ENCODE results near the gene POLR2B.

POLR2B gene

GRCh38 chr4:57023104-57023503 is 44.4 kb downstream of the POLR2B start:
- TF ChIP-seq CTCF (IDR thresholded peaks at IDR 0.05) (no peak), ZFX (IDR thresholded peaks at IDR 0.05; ENCODE audit: borderline replicate concordance) (no peak)
- H3K27ac ChIP-seq: no peak overlapping the region

- TF ChIP-seq CTCF (IDR thresholded peaks at IDR 0.05) (no peak), ZFX (IDR thresholded peaks at IDR 0.05; ENCODE audit: borderline replicate concordance) (no peak)
- no peak overlapping the region for H3K27ac ChIP-seq
These were observed 55.8 kb downstream of the POLR2B start for GRCh38 chr4:57034520-57034919.

GRCh38 chr4:57037982-57038604 is 59.4 kb downstream of the POLR2B start:
- TF ChIP-seq ZFX (IDR thresholded peaks at IDR 0.05; ENCODE audit: borderline replicate concordance): no peak
- TF ChIP-seq CTCF (IDR thresholded peaks at IDR 0.05): peak; percentile 98
- no peak overlapping the region for H3K27ac ChIP-seq

- TF ChIP-seq ZFX (IDR thresholded peaks at IDR 0.05; ENCODE audit: borderline replicate concordance): no peak
- TF ChIP-seq CTCF (IDR thresholded peaks at IDR 0.05): no peak
- no peak overlapping the region for H3K27ac ChIP-seq
These were observed 60.6 kb downstream of the POLR2B start for GRCh38 chr4:57039345-57039744.

GRCh38 chr4:57040510-57040909 is 61.8 kb downstream of the POLR2B start:
- no peak for TF ChIP-seq ZFX (IDR thresholded peaks at IDR 0.05; ENCODE audit: borderline replicate concordance)
- no peak for TF ChIP-seq CTCF (IDR thresholded peaks at IDR 0.05)
- no peak overlapping the region for H3K27ac ChIP-seq

GRCh38 chr4:57041020-57041419 is 62.3 kb downstream of the POLR2B start:
- TF ChIP-seq ZFX (IDR thresholded peaks at IDR 0.05; ENCODE audit: borderline replicate concordance): no peak
- no peak for TF ChIP-seq CTCF (IDR thresholded peaks at IDR 0.05)
- H3K27ac ChIP-seq: no peak overlapping the region

- no peak overlapping the region for H3K27ac ChIP-seq
- TF ChIP-seq ZFX (IDR thresholded peaks at IDR 0.05; ENCODE audit: borderline replicate concordance) (no peak), CTCF (IDR thresholded peaks at IDR 0.05) (no peak)
These were observed 64.0 kb downstream of the POLR2B start for GRCh38 chr4:57042711-57043169.

Measured in 22Rv1 (cell line).